HUES6 (cell line): ENCODE measurements around the gene SBSN.
"Not testable (repeated sequence)": the region's sequence is repeated elsewhere in the genome, so short reads cannot be mapped to it uniquely, and the experiment has no call there.

Experiments
- H3K27ac ChIP-seq: 2 replicates; pipeline ENCODE4 v1.7.0; 2013; ENCODE audit warnings: low read depth, mild to moderate bottlenecking, low read length, inconsistent platforms
- H3K27me3 ChIP-seq: 2 replicates; pipeline ENCODE4 v1.6.1; 2013; ENCODE audit warnings: low read length; ENCODE audit not compliant: control insufficient read depth, insufficient read depth
- H3K36me3 ChIP-seq: 2 replicates; pipeline ENCODE4 v1.6.1; 2013; ENCODE audit warnings: low read length; ENCODE audit not compliant: control insufficient read depth, insufficient read depth
- H3K4me1 ChIP-seq: 2 replicates; pipeline ENCODE4 v1.6.1; 2013; ENCODE audit warnings: low read length; ENCODE audit not compliant: control insufficient read depth, insufficient read depth
- H3K4me3 ChIP-seq: 2 replicates; pipeline ENCODE4 v1.5.1; 2013; ENCODE audit warnings: low read depth, low read length
- H3K9ac ChIP-seq: one replicate; pipeline ENCODE4 v1.6.1; 2013; ENCODE audit warnings: mild to moderate bottlenecking, low read length
- H3K9me3 ChIP-seq: 2 replicates; pipeline ENCODE4 v1.6.1; 2013; ENCODE audit warnings: low read depth, low read length; ENCODE audit not compliant: control insufficient read depth, insufficient read depth

The SBSN gene

GRCh38 chr19:35486268-35486708, 41.8 kb downstream of the SBSN start:
- no peak overlapping the region for H3K9ac ChIP-seq
- H3K36me3 ChIP-seq: no peaks in the 10 kb centered on the region
- H3K4me3 ChIP-seq: no peak overlapping the region
- H3K27me3 ChIP-seq: peaks cover 3% of the 10 kb centered on the region; the same call in 1 of the 2 replicates
- 0 out of 2 replicates have a peak, but pooled peaks cover 3% of the 10 kb centered on the region for H3K9me3 ChIP-seq
- no peak overlapping the region for H3K27ac ChIP-seq
- H3K4me1 ChIP-seq: no peaks in the 10 kb centered on the region

GRCh38 chr19:35484252-35485036, 43.7 kb downstream of the SBSN start:
- no peak overlapping the region for H3K9ac ChIP-seq
- H3K4me1 ChIP-seq: no peaks in the 10 kb centered on the region
- H3K36me3 ChIP-seq: no peaks in the 10 kb centered on the region
- peaks cover 3% of the 10 kb centered on the region; the same call in 1 of the 2 replicates for H3K27me3 ChIP-seq
- 0 out of 2 replicates have a peak, but pooled peaks cover 3% of the 10 kb centered on the region for H3K9me3 ChIP-seq
- no peak overlapping the region for H3K4me3 ChIP-seq
- no peak overlapping the region for H3K27ac ChIP-seq

GRCh38 chr19:35483089-35483488, 45.0 kb downstream of the SBSN start:
- Histone ChIP-seq H3K36me3 (no peaks in the 10 kb centered on the region), H3K9me3 (0 out of 2 replicates have a peak, but pooled peaks cover 3% of the 10 kb centered on the region), H3K4me3 (no peak overlapping the region)

GRCh38 chr19:35478794-35479677, 49.1 kb downstream of the SBSN start:
- Histone ChIP-seq H3K27me3 (no peaks in the 10 kb centered on the region), H3K4me1 (peaks cover 6% of the 10 kb centered on the region; the same call in 1 of the 2 replicates), H3K36me3 (no peaks in the 10 kb centered on the region), H3K9ac (no peak overlapping the region), H3K9me3 (0 out of 2 replicates have a peak, but pooled peaks cover 3% of the 10 kb centered on the region), H3K4me3 (no peak overlapping the region), H3K27ac (no peak overlapping the region)

More at GRCh38 chr19:35483089-35483488, 45.0 kb downstream of the SBSN start:
- Histone ChIP-seq H3K9ac (no peak overlapping the region), H3K27me3 (peaks cover 3% of the 10 kb centered on the region; the same call in 1 of the 2 replicates), H3K4me1 (no peaks in the 10 kb centered on the region), H3K27ac (no peak overlapping the region)

GRCh38 chr19:35476149-35476548, 52.0 kb downstream of the SBSN start:
- Histone ChIP-seq H3K9me3 (no peaks in the 10 kb centered on the region), H3K36me3 (no peaks in the 10 kb centered on the region), H3K4me3 (no peak overlapping the region), H3K27ac (no peak overlapping the region), H3K9ac (no peak overlapping the region), H3K4me1 (peaks cover 15% of the 10 kb centered on the region; the same call in 1 of the 2 replicates), H3K27me3 (no peaks in the 10 kb centered on the region)

GRCh38 chr19:35474594-35474993, 53.5 kb downstream of the SBSN start:
- not testable (repeated sequence) for H3K4me3 ChIP-seq, H3K9me3 ChIP-seq, H3K9ac ChIP-seq, H3K27me3 ChIP-seq, H3K27ac ChIP-seq, H3K36me3 ChIP-seq
- H3K4me1 ChIP-seq: peaks cover 24% of the 10 kb centered on the region

GRCh38 chr19:35474104-35474503, 54.0 kb downstream of the SBSN start:
- Histone ChIP-seq H3K9me3 (no peaks in the 10 kb centered on the region), H3K27me3 (no peaks in the 10 kb centered on the region), H3K4me3 (no peak overlapping the region), H3K9ac (no peak overlapping the region), H3K36me3 (no peaks in the 10 kb centered on the region), H3K27ac (no peak overlapping the region), H3K4me1 (peaks cover 24% of the 10 kb centered on the region)
